Muscle layer of colon (tissue), 2 donors: Measurements from ENCODE around the gene ZNF791.

Experiments
- H3K27ac ChIP-seq: one replicate; pipeline ENCODE4 v1.7.0; 2013; ENCODE audit warnings: low read depth, mild to moderate bottlenecking, low read length, moderate library complexity
- H3K27me3 ChIP-seq, 2 donors: one replicate each; pipeline ENCODE4 v1.7.0; 2013; ENCODE audit warnings: low read length in 2 of 2, mild to moderate bottlenecking in 2 of 2; ENCODE audit not compliant: insufficient read depth in 2 of 2, control insufficient read depth in 1 of 2
- H3K36me3 ChIP-seq: one replicate; pipeline ENCODE4 v1.7.0; 2013; ENCODE audit warnings: mild to moderate bottlenecking, low read length; ENCODE audit not compliant: insufficient read depth
- H3K4me1 ChIP-seq: one replicate; pipeline ENCODE4 v1.7.0; 2013; ENCODE audit warnings: mild to moderate bottlenecking, low read length; ENCODE audit not compliant: insufficient read depth
- H3K4me3 ChIP-seq, 2 donors: one replicate each; pipeline ENCODE4 v1.7.0; 2013; ENCODE audit warnings: low read length in 2 of 2, low read depth in 1 of 2, mild to moderate bottlenecking in 1 of 2, moderate library complexity in 1 of 2
- H3K9ac ChIP-seq: one replicate; pipeline ENCODE4 v1.7.0; 2013; ENCODE audit warnings: low read length
- H3K9me3 ChIP-seq: one replicate; pipeline ENCODE4 v1.7.0; 2013; ENCODE audit warnings: mild to moderate bottlenecking, low read length
- donor health status: abdominal sarcoma.
- donor health status: Adenocarcinoma of cecum.

Gene ZNF791

DNA sequence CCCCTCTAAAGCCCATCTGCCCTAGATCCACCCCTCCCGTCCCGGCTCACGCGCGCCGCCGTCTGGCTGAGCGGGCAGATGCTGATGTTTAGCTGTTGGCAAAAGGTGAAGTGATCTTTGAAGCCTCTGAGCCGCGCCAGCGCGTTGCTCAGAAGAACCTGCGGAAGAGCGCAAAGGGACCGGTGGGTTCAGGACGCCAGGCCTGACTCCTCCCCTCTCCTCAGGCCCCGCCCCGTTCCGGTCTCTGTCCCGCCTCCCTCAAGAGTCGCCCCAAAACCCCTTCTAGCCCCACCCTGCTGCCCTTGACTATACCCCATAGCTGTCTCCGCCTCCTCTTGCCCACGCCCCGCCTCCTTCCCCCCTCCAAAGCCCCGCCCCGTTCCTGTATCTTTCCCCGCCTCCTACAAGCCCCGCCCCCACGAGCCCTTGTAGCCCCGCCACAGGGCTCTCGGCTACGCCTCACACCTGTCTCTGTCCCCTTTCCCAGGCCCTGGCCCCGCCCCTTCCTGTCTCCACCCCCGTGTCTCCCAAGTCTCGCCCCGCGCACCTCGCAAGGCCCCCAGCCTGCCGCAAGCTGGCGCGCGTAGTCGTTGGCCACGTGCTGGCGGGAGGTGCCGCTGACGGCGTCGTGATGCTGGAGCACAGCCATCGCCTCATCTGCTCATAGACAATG, 46.3 kb downstream of the ZNF791 start:
- H3K4me3 ChIP-seq: no peak overlapping the region
- H3K36me3 ChIP-seq: peaks cover 35% of the 10 kb centered on the region

DNA sequence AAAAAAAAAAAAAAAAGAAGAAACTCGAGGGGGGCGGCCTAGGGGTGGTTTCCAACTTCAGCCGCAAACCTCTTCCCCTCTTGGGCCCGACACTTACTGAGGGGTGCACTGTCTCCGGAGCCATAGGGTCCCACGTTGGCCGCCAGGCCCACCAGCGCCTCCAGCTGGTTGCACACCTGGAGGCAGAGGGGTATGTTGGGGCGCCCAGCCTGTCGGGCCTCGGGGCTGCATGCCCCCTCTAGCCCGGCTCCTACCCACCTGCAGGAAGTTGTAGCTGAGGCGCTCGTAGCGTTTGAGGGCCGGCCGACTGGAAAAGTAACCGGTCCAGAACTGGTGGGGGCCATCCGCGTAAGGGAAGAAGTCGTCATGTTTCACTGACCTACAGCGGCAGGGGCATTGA, 47.2 kb downstream of the ZNF791 start:
- Histone ChIP-seq H3K27me3 (no peaks in the 10 kb centered on the region), H3K36me3 (peaks cover 32% of the 10 kb centered on the region)

More for the DNA sequence above, 46.3 kb downstream of the ZNF791 start:
- no peak overlapping the region for H3K27ac ChIP-seq
- no peaks in the 10 kb centered on the region for H3K27me3 ChIP-seq
- H3K9me3 ChIP-seq: no peaks in the 10 kb centered on the region
- H3K9ac ChIP-seq: no peak overlapping the region
- no peaks in the 10 kb centered on the region for H3K4me1 ChIP-seq

DNA sequence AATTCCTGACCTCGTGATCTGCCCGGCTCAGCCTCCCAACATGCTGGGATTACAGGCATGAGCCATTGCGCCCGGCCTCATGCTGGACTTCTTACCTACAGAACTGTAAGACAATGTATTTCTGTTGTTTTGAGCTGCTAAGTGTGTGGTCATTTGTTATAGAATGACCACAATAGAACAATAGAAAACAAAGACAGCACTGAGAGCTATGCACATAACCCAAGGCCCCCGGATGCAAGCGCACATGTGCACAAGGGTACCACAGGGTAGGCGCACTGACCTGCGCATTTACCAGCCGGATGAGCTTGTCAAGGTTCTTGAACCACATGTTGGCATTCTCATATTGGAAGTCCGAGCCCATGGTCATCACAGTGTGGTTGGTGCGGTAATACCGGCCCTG, 50.3 kb downstream of the ZNF791 start:
- Histone ChIP-seq H3K4me1 (peaks cover 8% of the 10 kb centered on the region), H3K27ac (no peak overlapping the region), H3K4me3 (no peak overlapping the region), H3K9ac (no peak overlapping the region), H3K36me3 (peaks cover 35% of the 10 kb centered on the region), H3K27me3 (no peaks in the 10 kb centered on the region), H3K9me3 (no peaks in the 10 kb centered on the region)

More for the DNA sequence above, 47.2 kb downstream of the ZNF791 start:
- Histone ChIP-seq H3K4me1 (no peaks in the 10 kb centered on the region), H3K9ac (no peak overlapping the region), H3K27ac (no peak overlapping the region), H3K4me3 (no peak overlapping the region), H3K9me3 (no peaks in the 10 kb centered on the region)

DNA sequence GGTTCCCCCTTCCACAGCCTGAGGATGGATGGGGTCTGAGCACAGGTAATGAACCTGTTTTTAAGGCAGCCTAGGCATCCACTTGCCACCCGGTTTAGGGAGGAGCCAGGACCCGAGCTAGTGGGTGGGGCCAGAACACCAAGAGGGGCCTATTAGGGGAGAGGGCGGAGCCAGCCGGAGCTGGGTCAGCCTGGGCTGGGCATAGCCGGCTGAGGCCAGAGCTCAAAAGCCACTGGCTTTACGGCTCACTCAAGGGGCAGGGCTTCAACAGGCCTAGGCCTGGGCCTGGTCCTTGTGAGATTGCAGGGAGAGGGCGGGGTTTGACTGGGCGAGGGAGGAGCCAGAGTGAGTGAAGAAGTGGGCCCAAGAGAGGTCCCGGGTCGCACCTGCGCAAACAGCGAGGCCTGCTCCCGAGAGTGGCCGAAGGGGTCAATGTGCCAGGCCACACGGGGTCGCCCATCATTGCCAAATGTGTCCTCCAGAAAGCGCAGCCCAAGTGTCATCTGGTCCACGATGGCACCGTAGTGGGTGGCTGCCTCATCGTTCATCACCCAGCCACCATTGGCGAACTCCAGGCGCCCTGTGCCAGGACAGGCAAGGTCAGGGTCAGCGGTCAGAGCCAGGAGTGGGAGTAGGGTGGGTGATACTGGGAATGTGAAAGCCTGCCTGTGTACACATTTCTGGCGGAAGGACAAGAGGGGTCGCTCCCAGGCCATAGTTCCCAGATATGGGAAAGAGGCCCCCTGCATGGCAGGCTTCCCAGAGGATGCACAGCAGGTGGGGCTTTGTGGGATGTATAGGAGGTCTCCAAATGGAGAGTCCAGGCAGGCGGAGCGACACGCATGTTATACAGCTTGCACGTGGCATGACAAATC, 53.9 kb downstream of the ZNF791 start:
- H3K9ac ChIP-seq: peak overlapping the region; percentile 2
- peaks cover 29% of the 10 kb centered on the region for H3K4me1 ChIP-seq
- no peak overlapping the region for H3K27ac ChIP-seq
- H3K36me3 ChIP-seq: peaks cover 26% of the 10 kb centered on the region
- no peak overlapping the region for H3K4me3 ChIP-seq
- H3K27me3 ChIP-seq: no peaks in the 10 kb centered on the region
- no peaks in the 10 kb centered on the region for H3K9me3 ChIP-seq

DNA sequence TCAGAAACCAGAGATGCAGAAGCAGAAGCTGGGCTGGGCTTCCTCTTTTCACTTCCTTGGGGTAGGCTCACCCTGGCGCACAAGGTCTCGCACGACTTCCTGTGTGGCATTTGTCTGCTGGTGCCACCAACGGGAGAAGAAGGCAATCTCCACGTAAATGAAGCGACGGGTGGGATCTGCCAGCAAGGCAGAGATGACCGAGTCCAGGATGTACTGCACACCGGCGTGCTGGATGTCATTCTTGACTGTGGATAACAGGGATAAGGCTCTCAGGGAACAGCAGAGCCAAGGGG, 54.5 kb downstream of the ZNF791 start:
- peak overlapping the region; percentile 96 for H3K9ac ChIP-seq
- no peak overlapping the region for H3K27ac ChIP-seq
- H3K4me3 ChIP-seq: peak overlapping the region in 1 of 2 donors; percentile 94
- H3K4me1 ChIP-seq: peaks cover 33% of the 10 kb centered on the region
- H3K36me3 ChIP-seq: peaks cover 26% of the 10 kb centered on the region
- H3K27me3 ChIP-seq: no peaks in the 10 kb centered on the region
- H3K9me3 ChIP-seq: no peaks in the 10 kb centered on the region

DNA sequence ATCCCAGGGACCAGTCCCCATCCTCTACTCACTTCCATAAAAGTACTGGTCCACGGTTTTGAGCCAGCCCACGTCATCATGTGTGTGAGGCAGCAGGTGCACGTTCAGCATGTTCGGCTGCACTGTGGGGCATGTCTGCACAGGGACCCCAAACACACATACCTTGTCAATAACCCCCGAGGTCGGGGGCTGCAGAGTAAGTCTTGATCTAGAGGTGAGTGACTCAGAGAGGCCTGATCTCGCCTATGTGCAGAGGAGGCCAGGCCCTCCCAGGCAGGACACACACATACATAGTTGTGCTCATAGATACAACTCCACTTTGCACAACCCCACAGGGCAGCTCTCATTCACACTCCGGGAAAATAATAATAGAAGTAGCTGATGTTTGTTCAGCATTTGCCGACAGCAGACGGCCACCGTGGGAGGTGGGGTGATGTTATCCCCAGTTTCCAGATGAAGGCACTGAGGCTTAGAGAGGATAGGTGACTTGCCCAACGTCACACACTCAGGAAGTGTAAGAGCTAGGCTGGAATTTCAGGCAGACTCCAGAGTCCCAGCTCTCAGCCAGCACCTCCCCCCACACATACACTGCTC, 55.0 kb downstream of the ZNF791 start:
- H3K4me1 ChIP-seq: peaks cover 39% of the 10 kb centered on the region
- H3K36me3 ChIP-seq: peaks cover 25% of the 10 kb centered on the region
- H3K27ac ChIP-seq: peak overlapping the region; percentile 15

DNA sequence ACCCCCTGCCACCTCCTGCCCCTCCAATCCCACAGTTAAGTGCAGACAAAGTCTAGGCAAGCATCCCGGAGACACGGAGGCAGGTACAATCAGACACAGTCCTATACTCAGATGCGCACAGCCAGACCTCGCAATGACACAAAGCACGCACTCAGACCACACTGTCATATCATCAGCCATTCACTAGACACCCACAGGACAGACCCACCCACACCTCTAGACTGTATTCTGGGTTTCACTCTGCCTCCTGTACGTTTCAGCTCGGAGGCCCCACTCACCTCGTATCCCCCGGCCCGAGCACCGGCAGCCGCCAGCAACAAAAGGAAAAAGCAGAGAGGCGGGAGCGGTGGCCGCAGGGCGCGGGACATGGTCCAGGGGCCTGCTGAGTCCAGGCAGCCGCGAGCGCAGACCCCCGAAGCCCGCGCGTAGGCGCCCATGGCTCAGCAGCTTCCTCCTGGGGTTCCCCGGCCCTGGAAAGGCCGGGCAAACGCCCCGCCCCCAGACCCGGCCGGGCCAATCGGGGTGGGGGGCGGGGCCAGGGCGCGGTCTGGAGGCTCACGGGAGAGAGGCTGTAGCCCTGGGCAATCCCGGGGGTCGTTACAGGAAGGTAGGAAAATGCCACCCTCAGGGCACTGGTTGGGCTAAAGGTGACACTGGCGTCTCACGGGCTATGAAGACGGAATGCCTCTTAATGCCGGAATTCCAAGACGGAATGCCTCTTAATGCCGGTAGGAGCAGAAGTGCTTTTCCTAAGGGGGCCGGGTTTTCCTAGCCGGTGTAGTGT, 55.7 kb downstream of the ZNF791 start, which contains the start of the genes MAN2B1 and WDR83:
TSS of gene MAN2B1 (minus strand) at position 478 of the 784 bp plus-strand sequence. CDS start at position 437, 41 bp downstream.
TSS of gene WDR83 (plus strand) at position 543 of the 784 bp plus-strand sequence. CDS start 2,984 bp downstream, outside the sequence.
- peak within 1 kb of the TSS; percentile 96 for H3K9ac ChIP-seq
- H3K4me1 ChIP-seq: peaks cover 40% of the 10 kb centered on the region
- peaks cover 18% of the 10 kb centered on the region for H3K36me3 ChIP-seq

More for the DNA sequence above, 55.0 kb downstream of the ZNF791 start:
- H3K9ac ChIP-seq: peak overlapping the region; percentile 96
- H3K27me3 ChIP-seq: no peaks in the 10 kb centered on the region
- no peaks in the 10 kb centered on the region for H3K9me3 ChIP-seq
- H3K4me3 ChIP-seq: peak overlapping the region; percentile 72 to 94

DNA sequence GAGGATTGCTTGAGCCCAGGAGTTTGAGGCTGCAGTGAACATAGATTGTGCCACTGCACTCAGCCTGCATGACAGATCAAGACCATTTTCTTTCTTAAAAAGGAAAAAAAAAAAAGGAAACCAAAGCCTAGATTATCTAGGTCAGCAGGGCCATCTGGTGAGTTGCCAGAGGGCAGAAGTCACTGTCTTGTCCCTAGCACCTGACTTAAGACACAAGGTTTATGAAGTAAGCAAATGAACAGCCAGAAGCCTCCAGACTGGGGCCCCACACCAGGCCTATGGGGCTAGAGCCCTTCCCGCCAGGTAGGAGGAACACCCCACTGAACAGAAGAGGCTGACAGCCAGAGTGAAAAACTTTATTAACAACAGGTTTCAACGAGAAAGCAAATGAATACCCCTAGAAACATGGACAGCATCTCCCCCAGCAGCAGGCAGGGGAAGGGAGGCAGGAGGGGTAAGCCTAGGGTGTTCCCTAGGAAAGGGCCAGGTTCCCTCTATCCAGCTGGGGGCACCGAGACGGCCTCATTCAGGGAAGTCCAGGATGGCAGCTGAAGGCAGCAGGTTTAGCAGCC, 57.1 kb downstream of the ZNF791 start:
- no peak overlapping the region for H3K9ac ChIP-seq
- peaks cover 40% of the 10 kb centered on the region for H3K4me1 ChIP-seq

More for the DNA sequence above, 55.7 kb downstream of the ZNF791 start, which contains the start of the genes MAN2B1 and WDR83:
- Histone ChIP-seq H3K9me3 (no peaks in the 10 kb centered on the region), H3K4me3 (peak within 1 kb of the TSS; percentile 72 to 94), H3K27ac (peak within 1 kb of the TSS; percentile 73), H3K27me3 (no peaks in the 10 kb centered on the region)

DNA sequence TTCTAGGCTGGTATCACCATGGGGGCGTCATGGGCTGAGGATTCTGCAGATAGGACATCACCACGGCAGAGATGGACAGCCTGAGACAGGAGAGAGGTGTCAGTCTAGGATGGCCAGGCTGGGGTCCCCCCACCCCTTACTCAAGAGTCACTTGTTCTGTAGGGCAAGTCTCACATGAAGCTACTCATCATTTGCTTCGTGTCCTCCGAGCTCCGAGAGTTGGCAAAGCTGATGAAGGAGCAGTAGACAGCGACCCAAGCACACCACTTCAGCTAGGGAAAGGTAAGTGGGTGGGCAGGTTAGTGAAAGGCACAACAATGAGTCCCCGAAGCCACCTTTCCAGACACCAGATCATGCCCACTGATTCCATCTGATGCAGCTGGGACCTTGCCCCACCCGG, 57.6 kb downstream of the ZNF791 start:
- H3K27ac ChIP-seq: peak overlapping the region; percentile 100
- peaks cover 23% of the 10 kb centered on the region for H3K36me3 ChIP-seq
- H3K4me1 ChIP-seq: peaks cover 40% of the 10 kb centered on the region
- no peaks in the 10 kb centered on the region for H3K9me3 ChIP-seq
- peak overlapping the region; percentile 84 to 93 for H3K4me3 ChIP-seq
- peak overlapping the region; percentile 88 for H3K9ac ChIP-seq
- no peaks in the 10 kb centered on the region for H3K27me3 ChIP-seq

More for the DNA sequence above, 57.1 kb downstream of the ZNF791 start:
- Histone ChIP-seq H3K36me3 (peaks cover 24% of the 10 kb centered on the region), H3K27ac (no peak overlapping the region), H3K9me3 (no peaks in the 10 kb centered on the region), H3K27me3 (no peaks in the 10 kb centered on the region), H3K4me3 (no peak overlapping the region)

DNA sequence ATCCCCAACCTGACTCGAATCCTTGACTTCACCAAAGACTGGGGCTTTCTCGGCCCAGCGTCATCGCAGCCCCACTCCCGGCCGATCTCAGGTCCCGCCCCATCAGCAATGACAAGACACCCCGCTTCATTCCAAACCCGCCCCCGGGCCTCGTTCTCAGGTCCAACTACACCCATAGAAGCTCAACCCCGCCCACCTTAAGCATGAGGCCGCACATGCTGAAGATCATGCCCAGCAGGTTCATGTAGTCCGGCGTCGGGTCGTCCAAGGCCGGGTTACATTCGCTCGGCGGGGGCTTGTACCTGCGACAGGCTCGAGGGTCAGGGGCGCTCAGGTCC, 58.2 kb downstream of the ZNF791 start:
- Histone ChIP-seq H3K9me3 (no peaks in the 10 kb centered on the region), H3K36me3 (peaks cover 19% of the 10 kb centered on the region), H3K27ac (peak overlapping the region; percentile 100), H3K9ac (peak overlapping the region; percentile 88), H3K4me1 (peaks cover 40% of the 10 kb centered on the region), H3K4me3 (peak overlapping the region; percentile 84 to 93), H3K27me3 (no peaks in the 10 kb centered on the region)
